ENCODE results near the gene PDLIM4. TPM values are rescaled to one million over a fixed set of nuclear protein-coding genes. Genes with fewer than 3 reads are reported as not detected.

PDLIM4 gene
- polyA plus RNA-seq, 5 donors = 8.9 to 18.2 (median 10.0) TPM

- no peak for DNase-seq
These were observed 24.5 kb downstream of the PDLIM4 start for GRCh38 chr5:132281856-132282614.

- DNase-seq = no peak
These were observed 26.0 kb downstream of the PDLIM4 start for GRCh38 chr5:132283423-132284043.

- no peak for DNase-seq
These were observed 31.6 kb downstream of the PDLIM4 start for GRCh38 chr5:132289097-132289496.

- DNase-seq = no peak
These were observed 33.5 kb downstream of the PDLIM4 start for GRCh38 chr5:132291026-132291425.

GRCh38 chr5:132293066-132293991 is 35.8 kb downstream of the PDLIM4 start:
- peak; percentile 90 for DNase-seq

GRCh38 chr5:132293992-132294727 is 36.7 kb downstream of the PDLIM4 start, which contains the start of gene SLC22A4:
Gene SLC22A4 (plus strand): TSS chr5:132294394. CDS start chr5:132294617, 223 bp downstream.
- DNase-seq = peak; percentile 93 to 96

GRCh38 chr5:132294728-132295504 is 37.4 kb downstream of the PDLIM4 start:
- no peak for DNase-seq

- DNase-seq = no peak
These were observed 38.3 kb downstream of the PDLIM4 start for GRCh38 chr5:132295505-132296411.

GRCh38 chr5:132296412-132297016 is 39.0 kb downstream of the PDLIM4 start:
- DNase-seq = no peak

GRCh38 chr5:132297211-132297940 is 39.9 kb downstream of the PDLIM4 start:
- DNase-seq = no peak

GRCh38 chr5:132298298-132299212 is 41.1 kb downstream of the PDLIM4 start:
- DNase-seq = no peak

- no peak for DNase-seq
These were observed 42.4 kb downstream of the PDLIM4 start for GRCh38 chr5:132299917-132300316.

GRCh38 chr5:132300577-132301343 is 43.3 kb downstream of the PDLIM4 start:
- DNase-seq = no peak

GRCh38 chr5:132301344-132302271 is 44.1 kb downstream of the PDLIM4 start:
- DNase-seq = no peak

GRCh38 chr5:132302413-132302812 is 44.9 kb downstream of the PDLIM4 start:
- no peak for DNase-seq

All from right lung (tissue), 5 donors.